ENCODE measurements around the gene TRABD2A.

GRCh38 chr2:84833481-84834150, 47.3 kb downstream of the TRABD2A start:
- TF ChIP-seq REST (IDR thresholded peaks at IDR 0.05; ENCODE audit: low read depth) (no peak), EZH2 (IDR thresholded peaks at IDR 0.05) (no peak), CTCF (IDR thresholded peaks at IDR 0.05 in 2 of 3, conservative IDR thresholded peaks at IDR 0.05 in 1 of 3; ENCODE audit: borderline replicate concordance in 1 of 3, insufficient read depth in 1 of 3, low read depth in 2 of 3, low read length in 2 of 3) (no peak), POLR2A (IDR thresholded peaks at IDR 0.05; ENCODE audit: borderline replicate concordance, extremely low read depth, insufficient read depth, insufficient read length) (no peak), JUND (IDR thresholded peaks at IDR 0.05) (no peak), POLR2AphosphoS5 (IDR thresholded peaks at IDR 0.05; ENCODE audit: low read depth, low read length) (no peak), ELF1 (IDR thresholded peaks at IDR 0.05; ENCODE audit: borderline replicate concordance, low read depth) (no peak), SRF (IDR thresholded peaks at IDR 0.05; ENCODE audit: low read depth) (no peak), EGR1 (IDR thresholded peaks at IDR 0.05; ENCODE audit: low read depth) (no peak), RAD21 (IDR thresholded peaks at IDR 0.05; ENCODE audit: low read depth) (no peak), EZH2phosphoT487 (IDR thresholded peaks at IDR 0.05; ENCODE audit: borderline replicate concordance) (no peak), SP1 (IDR thresholded peaks at IDR 0.05; ENCODE audit: low read depth) (no peak), CEBPB (IDR thresholded peaks at IDR 0.05; ENCODE audit: low read depth) (no peak), ZBTB33 (IDR thresholded peaks at IDR 0.05; ENCODE audit: extremely low read depth, insufficient replicate concordance, low read length) (no peak)
